K562 (cell line): ENCODE data around the gene KRT81.

ENCODE experiments used
- CREB1 ChIP-seq, 2 experiments: sonication (generic) in 1 of 2; formaldehyde crosslinking in 1 of 2; IDR thresholded peaks; 2 replicates each; pipeline versions ENCODE4 v1.6.1 to v1.8.0; 2012 to 2022; ENCODE audit warnings: inconsistent platforms in 1 of 2, mild to moderate bottlenecking in 1 of 2, missing genetic modification reagents in 1 of 2, moderate library complexity in 1 of 2
- KDM4B ChIP-seq, 2 experiments: fragments of 450-650 bp in 1 of 2; sonication (generic) in 1 of 2; IDR thresholded peaks; 2 replicates each; pipeline ENCODE4 v1.6.1; 2016 to 2017; ENCODE audit warnings: borderline replicate concordance in 2 of 2, antibody characterized with exemption in 1 of 2, low read depth in 1 of 2, mild to moderate bottlenecking in 1 of 2
- MYC ChIP-seq, 2 experiments: fragments of 250-450 bp in 1 of 2; sonication (Bioruptor Pico) in 1 of 2; IDR thresholded peaks; 2 replicates each; pipeline versions ENCODE4 v1.5.1 to v1.6.1; 2012 to 2021; ENCODE audit warnings: low read depth in 2 of 2, borderline replicate concordance in 1 of 2, improper control_type of control experiment in 1 of 2, low read length in 1 of 2, mild to moderate bottlenecking in 1 of 2, moderate library complexity in 1 of 2
- PHTF2 ChIP-seq: fragments of 250-450 bp; sonication (Bioruptor Pico); IDR thresholded peaks from 2 replicates; pipeline ENCODE4 v1.5.0; 2021; ENCODE audit warnings: mild to moderate bottlenecking
- SRF ChIP-seq, 2 experiments: fragments of 250-450, 450-650 bp in 1 of 2; sonication (Bioruptor Pico) in 1 of 2; sonication (generic) in 1 of 2; formaldehyde crosslinking; IDR thresholded peaks; 2 replicates each; pipeline versions ENCODE4 v1.5.0 to v1.5.1; 2020 to 2022; ENCODE audit warnings: mild to moderate bottlenecking in 1 of 2, missing genetic modification reagents in 1 of 2
- ZNF76 ChIP-seq: fragments of 250-450 bp; sonication (Bioruptor Pico); IDR thresholded peaks from 2 replicates; pipeline ENCODE4 v1.4.0; 2020; ENCODE audit warnings: mild to moderate bottlenecking, moderate library complexity, borderline replicate concordance
- ZNF764 ChIP-seq: fragments of 250-450 bp; sonication (Bioruptor Pico); IDR thresholded peaks from 2 replicates; pipeline ENCODE4 v1.4.0; 2020; ENCODE audit warnings: low read depth, mild to moderate bottlenecking, moderate library complexity
- TF ChIP-seq, protein P1 (sequence below): sonication (generic); formaldehyde crosslinking; IDR thresholded peaks from 2 replicates; pipeline ENCODE4 v1.8.1; 2023; ENCODE audit warnings: missing genetic modification reagents, mild to moderate bottlenecking, borderline replicate concordance
- TF ChIP-seq, protein P2 (sequence below): fragments of 450-650 bp; IDR thresholded peaks from 2 replicates; pipeline ENCODE4 v1.6.1; 2018; ENCODE audit not compliant: partially characterized antibody

DNA sequence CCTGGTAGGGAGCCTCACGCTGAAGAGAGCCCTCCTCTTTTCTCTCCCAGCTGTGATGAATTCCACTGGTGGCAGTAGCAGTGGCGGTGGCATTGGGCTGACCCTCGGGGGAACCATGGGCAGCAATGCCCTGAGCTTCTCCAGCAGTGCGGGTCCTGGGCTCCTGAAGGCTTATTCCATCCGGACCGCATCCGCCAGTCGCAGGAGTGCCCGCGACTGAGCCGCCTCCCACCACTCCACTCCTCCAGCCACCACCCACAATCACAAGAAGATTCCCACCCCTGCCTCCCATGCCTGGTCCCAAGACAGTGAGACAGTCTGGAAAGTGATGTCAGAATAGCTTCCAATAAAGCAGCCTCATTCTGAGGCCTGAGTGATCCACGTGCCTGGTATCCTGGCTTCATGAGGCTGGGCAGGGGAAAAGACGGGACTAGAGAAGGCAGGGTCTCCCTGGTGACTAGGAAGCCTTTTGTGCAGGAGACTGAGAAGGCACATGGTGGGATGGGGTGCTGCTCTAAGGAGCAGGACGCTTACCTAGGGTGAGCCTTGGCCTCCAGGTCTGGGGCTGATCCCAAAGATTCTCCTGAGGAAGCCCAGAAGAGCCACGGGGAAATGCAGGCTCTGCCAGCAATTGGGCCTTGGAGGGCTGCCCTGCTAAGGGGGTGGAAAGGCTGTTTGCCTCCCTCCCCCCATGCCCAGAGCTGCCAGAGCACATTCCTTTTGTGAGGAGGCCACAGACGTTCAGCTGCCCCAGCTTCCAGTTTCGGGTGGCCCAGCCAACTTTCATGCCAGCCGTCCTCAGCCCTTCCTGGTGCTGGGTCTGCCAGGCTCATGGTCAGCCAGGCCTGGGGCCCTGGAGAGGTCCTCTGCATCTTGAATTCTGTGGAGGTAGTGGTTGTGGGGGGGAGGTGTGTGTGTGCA lies 42.5 kb downstream of the KRT81 start:
- TF ChIP-seq, protein P1, sequence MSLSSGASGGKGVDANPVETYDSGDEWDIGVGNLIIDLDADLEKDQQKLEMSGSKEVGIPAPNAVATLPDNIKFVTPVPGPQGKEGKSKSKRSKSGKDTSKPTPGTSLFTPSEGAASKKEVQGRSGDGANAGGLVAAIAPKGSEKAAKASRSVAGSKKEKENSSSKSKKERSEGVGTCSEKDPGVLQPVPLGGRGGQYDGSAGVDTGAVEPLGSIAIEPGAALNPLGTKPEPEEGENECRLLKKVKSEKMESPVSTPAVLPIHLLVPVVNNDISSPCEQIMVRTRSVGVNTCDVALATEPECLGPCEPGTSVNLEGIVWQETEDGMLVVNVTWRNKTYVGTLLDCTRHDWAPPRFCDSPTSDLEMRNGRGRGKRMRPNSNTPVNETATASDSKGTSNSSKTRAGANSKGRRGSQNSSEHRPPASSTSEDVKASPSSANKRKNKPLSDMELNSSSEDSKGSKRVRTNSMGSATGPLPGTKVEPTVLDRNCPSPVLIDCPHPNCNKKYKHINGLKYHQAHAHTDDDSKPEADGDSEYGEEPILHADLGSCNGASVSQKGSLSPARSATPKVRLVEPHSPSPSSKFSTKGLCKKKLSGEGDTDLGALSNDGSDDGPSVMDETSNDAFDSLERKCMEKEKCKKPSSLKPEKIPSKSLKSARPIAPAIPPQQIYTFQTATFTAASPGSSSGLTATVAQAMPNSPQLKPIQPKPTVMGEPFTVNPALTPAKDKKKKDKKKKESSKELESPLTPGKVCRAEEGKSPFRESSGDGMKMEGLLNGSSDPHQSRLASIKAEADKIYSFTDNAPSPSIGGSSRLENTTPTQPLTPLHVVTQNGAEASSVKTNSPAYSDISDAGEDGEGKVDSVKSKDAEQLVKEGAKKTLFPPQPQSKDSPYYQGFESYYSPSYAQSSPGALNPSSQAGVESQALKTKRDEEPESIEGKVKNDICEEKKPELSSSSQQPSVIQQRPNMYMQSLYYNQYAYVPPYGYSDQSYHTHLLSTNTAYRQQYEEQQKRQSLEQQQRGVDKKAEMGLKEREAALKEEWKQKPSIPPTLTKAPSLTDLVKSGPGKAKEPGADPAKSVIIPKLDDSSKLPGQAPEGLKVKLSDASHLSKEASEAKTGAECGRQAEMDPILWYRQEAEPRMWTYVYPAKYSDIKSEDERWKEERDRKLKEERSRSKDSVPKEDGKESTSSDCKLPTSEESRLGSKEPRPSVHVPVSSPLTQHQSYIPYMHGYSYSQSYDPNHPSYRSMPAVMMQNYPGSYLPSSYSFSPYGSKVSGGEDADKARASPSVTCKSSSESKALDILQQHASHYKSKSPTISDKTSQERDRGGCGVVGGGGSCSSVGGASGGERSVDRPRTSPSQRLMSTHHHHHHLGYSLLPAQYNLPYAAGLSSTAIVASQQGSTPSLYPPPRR (CRISPR knock-in tag): no peak
- TF ChIP-seq ZNF76: no peak
- no peak for TF ChIP-seq CREB1 (IDR thresholded peaks at IDR 0.05)
- TF ChIP-seq CREB1 (CRISPR knock-in tag; IDR thresholded peaks at IDR 0.05): no peak
- TF ChIP-seq ZNF764 (CRISPR knock-in tag): no peak
- TF ChIP-seq MYC (IDR thresholded peaks at IDR 0.05; ENCODE audit: low read depth, low read length): no peak
- no peak for TF ChIP-seq MYC (CRISPR knock-in tag; IDR thresholded peaks at IDR 0.05; ENCODE audit: borderline replicate concordance, low read depth)
- TF ChIP-seq, protein P2, sequence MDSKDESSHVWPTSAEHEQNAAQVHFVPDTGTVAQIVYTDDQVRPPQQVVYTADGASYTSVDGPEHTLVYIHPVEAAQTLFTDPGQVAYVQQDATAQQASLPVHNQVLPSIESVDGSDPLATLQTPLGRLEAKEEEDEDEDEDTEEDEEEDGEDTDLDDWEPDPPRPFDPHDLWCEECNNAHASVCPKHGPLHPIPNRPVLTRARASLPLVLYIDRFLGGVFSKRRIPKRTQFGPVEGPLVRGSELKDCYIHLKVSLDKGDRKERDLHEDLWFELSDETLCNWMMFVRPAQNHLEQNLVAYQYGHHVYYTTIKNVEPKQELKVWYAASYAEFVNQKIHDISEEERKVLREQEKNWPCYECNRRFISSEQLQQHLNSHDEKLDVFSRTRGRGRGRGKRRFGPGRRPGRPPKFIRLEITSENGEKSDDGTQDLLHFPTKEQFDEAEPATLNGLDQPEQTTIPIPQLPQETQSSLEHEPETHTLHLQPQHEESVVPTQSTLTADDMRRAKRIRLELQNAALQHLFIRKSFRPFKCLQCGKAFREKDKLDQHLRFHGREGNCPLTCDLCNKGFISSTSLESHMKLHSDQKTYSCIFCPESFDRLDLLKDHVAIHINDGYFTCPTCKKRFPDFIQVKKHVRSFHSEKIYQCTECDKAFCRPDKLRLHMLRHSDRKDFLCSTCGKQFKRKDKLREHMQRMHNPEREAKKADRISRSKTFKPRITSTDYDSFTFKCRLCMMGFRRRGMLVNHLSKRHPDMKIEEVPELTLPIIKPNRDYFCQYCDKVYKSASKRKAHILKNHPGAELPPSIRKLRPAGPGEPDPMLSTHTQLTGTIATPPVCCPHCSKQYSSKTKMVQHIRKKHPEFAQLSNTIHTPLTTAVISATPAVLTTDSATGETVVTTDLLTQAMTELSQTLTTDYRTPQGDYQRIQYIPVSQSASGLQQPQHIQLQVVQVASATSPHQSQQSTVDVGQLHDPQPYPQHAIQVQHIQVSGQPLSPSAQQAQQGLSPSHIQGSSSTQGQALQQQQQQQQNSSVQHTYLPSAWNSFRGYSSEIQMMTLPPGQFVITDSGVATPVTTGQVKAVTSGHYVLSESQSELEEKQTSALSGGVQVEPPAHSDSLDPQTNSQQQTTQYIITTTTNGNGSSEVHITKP: no peak
- TF ChIP-seq KDM4B (IDR thresholded peaks at IDR 0.05; ENCODE audit: borderline replicate concordance in 2 of 2, low read depth in 1 of 2): no peak
- TF ChIP-seq PHTF2: no peak
- no peak for TF ChIP-seq SRF (CRISPR knock-in tag; IDR thresholded peaks at IDR 0.05)
